NCI-H1092 treated with DMSO at 0.1 percent for 48 hours (cell line): ENCODE results near the gene LYPD1.

Experiments used
- DNase-seq: peaks from one replicate; lab custom pipeline; 2025; lab: John Stamatoyannopoulos, UW

The LYPD1 gene

GRCh38 chr2:132595186-132595585, 74.8 kb downstream of the LYPD1 start:
- DNase-seq, result no peak
